IMR-90 (cell line): Measurements from ENCODE around the gene HSPB7. TPM values are rescaled to one million over a fixed set of nuclear protein-coding genes. Genes with fewer than 3 reads are reported as not detected.

Experiments
- ATAC-seq: fragments of 200-7000 bp; cut with Tn5 transposase; 2 replicates; pipeline ENCODE4 v1.9.1; 2020; ENCODE audit warnings: low read depth, mild to moderate bottlenecking, moderate library complexity
- BruUV-seq: library from RNA; stranded (reverse); fragments of 400-500 nt; replicated peaks from 2 replicates; lab custom pipeline; 2021; lab: Mats Ljungman, UMichigan
- CTCF ChIA-PET: fragments of 300-600 bp; formaldehyde crosslinking; extraction: SDS; loops from one replicate; lab custom pipeline; 2021; ENCODE audit warnings: antibody characterized with exemption; lab: Yijun Ruan, JAX
- POLR2A ChIA-PET: fragments of 300-600 bp; sonication (Branson Sonifier 250); formaldehyde crosslinking; loops from one replicate; lab custom pipeline; 2022; ENCODE audit warnings: antibody characterized with exemption; ENCODE audit not compliant: unreplicated experiment; lab: Charles Lee
- DNase-seq: peaks from one replicate; pipeline ENCODE4 v3.0.0; 2013
- H2AFZ ChIP-seq: replicated peaks from 2 replicates; pipeline ENCODE3; 2013; ENCODE audit warnings: low read length, mild to moderate bottlenecking; ENCODE audit not compliant: poor library complexity
- H2AK5ac ChIP-seq: 2 replicates; pipeline ENCODE4 v1.6.1; 2013; ENCODE audit warnings: low read depth, low read length, inconsistent platforms
- H2AK9ac ChIP-seq: replicated peaks from 2 replicates; pipeline ENCODE3; 2013; ENCODE audit warnings: mild to moderate bottlenecking, low read depth, low read length, moderate library complexity; ENCODE audit not compliant: poor library complexity
- H2BK120ac ChIP-seq: 2 replicates; pipeline ENCODE4 v1.6.1; 2013; ENCODE audit warnings: low read depth, low read length, inconsistent platforms
- H2BK15ac ChIP-seq: 3 replicates; pipeline ENCODE4 v1.6.1; 2013; ENCODE audit warnings: low read depth, low read length, inconsistent platforms
- H2BK20ac ChIP-seq: 2 replicates; pipeline ENCODE4 v1.6.1; 2013; ENCODE audit warnings: low read depth, mild to moderate bottlenecking, inconsistent platforms, low read length, moderate library complexity
- H2BK5ac ChIP-seq: 2 replicates; pipeline ENCODE4 v1.6.1; 2013; ENCODE audit warnings: mild to moderate bottlenecking, low read depth, low read length, inconsistent platforms; ENCODE audit not compliant: poor library complexity, severe bottlenecking
- H3K14ac ChIP-seq: replicated peaks from 2 replicates; pipeline ENCODE4 v1.6.1; 2013; ENCODE audit warnings: low read depth, low read length, inconsistent platforms
- H3K18ac ChIP-seq: 2 replicates; pipeline ENCODE4 v1.6.1; 2013; ENCODE audit warnings: low read depth, low read length, control low read depth
- H3K23ac ChIP-seq: 2 replicates; pipeline ENCODE4 v1.6.1; 2013; ENCODE audit warnings: low read depth, low read length, inconsistent platforms
- H3K27ac ChIP-seq: 2 replicates; pipeline ENCODE4 v1.5.1; 2013; ENCODE audit warnings: mild to moderate bottlenecking, control low read depth, low read length; ENCODE audit not compliant: insufficient read depth
- H3K27me3 ChIP-seq: 2 replicates; pipeline ENCODE4 v1.6.1; 2013; ENCODE audit warnings: low read length; ENCODE audit not compliant: control insufficient read depth, insufficient read depth
- H3K36me3 ChIP-seq: 2 replicates; pipeline ENCODE4 v1.6.1; 2013; ENCODE audit warnings: low read length, mixed read lengths; ENCODE audit not compliant: control insufficient read depth, insufficient read depth
- H3K4ac ChIP-seq: 2 replicates; pipeline ENCODE4 v1.6.1; 2013; ENCODE audit warnings: low read depth, low read length, inconsistent platforms
- H3K4me1 ChIP-seq: 2 replicates; pipeline ENCODE4 v1.6.1; 2013; ENCODE audit warnings: low read length, mixed read lengths; ENCODE audit not compliant: control insufficient read depth, insufficient read depth
- H3K4me2 ChIP-seq: 2 replicates; pipeline ENCODE4 v1.6.1; 2013; ENCODE audit warnings: low read depth, mild to moderate bottlenecking, control low read depth, low read length, moderate library complexity
- H3K4me3 ChIP-seq: 2 replicates; pipeline ENCODE4 v1.5.1; 2013; ENCODE audit warnings: low read depth, mild to moderate bottlenecking, control low read depth, low read length, moderate library complexity; ENCODE audit not compliant: insufficient read depth
- H3K56ac ChIP-seq: 2 replicates; pipeline ENCODE4 v1.6.1; 2013; ENCODE audit warnings: low read length, inconsistent platforms; ENCODE audit not compliant: insufficient read depth; ENCODE audit errors: extremely low read depth
- H3K79me1 ChIP-seq, 2 experiments: 2 replicates each; pipeline ENCODE4 v1.6.1; 2013; ENCODE audit warnings: low read length in 2 of 2, inconsistent platforms in 1 of 2, low read depth in 1 of 2
- H3K9ac ChIP-seq: 2 replicates; pipeline ENCODE4 v1.6.1; 2013; ENCODE audit warnings: low read depth, low read length, control low read depth
- H3K9me1 ChIP-seq: 2 replicates; pipeline ENCODE4 v1.6.1; 2013; ENCODE audit warnings: low read length, inconsistent platforms; ENCODE audit not compliant: insufficient read depth
- H3K9me3 ChIP-seq: 2 replicates; pipeline ENCODE4 v1.6.1; 2013; ENCODE audit warnings: low read length; ENCODE audit not compliant: control insufficient read depth, insufficient read depth
- H4K20me1 ChIP-seq: 2 replicates; pipeline ENCODE4 v1.6.1; 2013; ENCODE audit warnings: low read length, inconsistent platforms; ENCODE audit not compliant: insufficient read depth
- H4K5ac ChIP-seq: 2 replicates; pipeline ENCODE4 v1.6.1; 2013; ENCODE audit warnings: mild to moderate bottlenecking, low read depth, low read length, control low read depth
- H4K8ac ChIP-seq, 2 experiments: 2 replicates each; pipeline ENCODE4 v1.6.1; 2013; ENCODE audit warnings: low read depth in 2 of 2, low read length in 2 of 2, control low read depth in 1 of 2, inconsistent platforms in 1 of 2
- H4K91ac ChIP-seq: 2 replicates; pipeline ENCODE4 v1.6.1; 2013; ENCODE audit warnings: low read depth, low read length, inconsistent platforms; ENCODE audit not compliant: insufficient read depth
- CHD1 ChIP-seq: IDR thresholded peaks from 2 replicates; pipeline ENCODE4 v1.6.1; 2012; ENCODE audit warnings: low read depth, low read length, improper control_type of control experiment
- MAFK ChIP-seq: IDR thresholded peaks from 2 replicates; pipeline ENCODE4 v1.6.1; 2012; ENCODE audit warnings: low read depth, low read length, improper control_type of control experiment
- NFE2L2 ChIP-seq: fragments of 150-350 bp; IDR thresholded peaks from 2 replicates; pipeline ENCODE4 v1.6.1; 2016; ENCODE audit warnings: low read depth, mild to moderate bottlenecking, low read length
- RCOR1 ChIP-seq: IDR thresholded peaks from 2 replicates; pipeline ENCODE4 v1.6.1; 2012; ENCODE audit warnings: mild to moderate bottlenecking, low read length, improper control_type of control experiment; ENCODE audit not compliant: insufficient replicate concordance
- SMC3 ChIP-seq: fragments of 150-350 bp; IDR thresholded peaks from 2 replicates; pipeline ENCODE4 v1.6.1; 2016; ENCODE audit warnings: low read depth, mild to moderate bottlenecking, antibody characterized with exemption, low read length, moderate library complexity
- WGBS, 2 experiments: methylation state at CpG; one replicate each; pipeline versions ENCODE4 v1.1.5 to v1.1.7; 2013; ENCODE audit warnings: missing lambda C conversion rate in 2 of 2; ENCODE audit not compliant: insufficient read length in 1 of 2; ENCODE audit errors: extremely low coverage in 2 of 2; 5-methylcytosine and 5-hydroxymethylcytosine counted together
- dilution Hi-C: fragments of 300-500 bp; cut with HindIII; formaldehyde crosslinking; loops from one replicate; pipeline ENCODE4 v1.14.3; 2018; ENCODE audit warnings: low sequenced_read_pairs; ENCODE audit not compliant: unreplicated experiment
- in situ Hi-C: fragments of 300-500 bp; cut with MboI; formaldehyde crosslinking; loops from 3 replicates; pipeline ENCODE4 v1.14.3; 2019; ENCODE audit warnings: low sequenced_read_pairs, inconsistent platforms, mixed read lengths
- intact Hi-C: fragments of 100-400 bp; cut with micrococcal nuclease; formaldehyde crosslinking; loops from 2 replicates; pipeline ENCODE4 v1.10.0; 2022
- polyA plus RNA-seq, 3 experiments: library from polyadenylated mRNA; depleted of rRNA; stranded (reverse); fragments of >200 nt; gene quantifications; 2 replicates each; pipeline ENCODE4 v1.2.3, GENCODE V29; 2012; ENCODE audit warnings: low replicate concordance in 1 of 3
- total RNA-seq: library from RNA; depleted of rRNA; stranded (reverse); fragments of >200 nt; gene quantifications from 2 replicates; pipeline ENCODE4 v1.2.3, GENCODE V29; 2012

HSPB7 gene
- total and polyA plus RNA-seq, 2 of the 4 experiments (the other 2 are of a cell fraction): 0.54 to 3.0 TPM

DNA sequence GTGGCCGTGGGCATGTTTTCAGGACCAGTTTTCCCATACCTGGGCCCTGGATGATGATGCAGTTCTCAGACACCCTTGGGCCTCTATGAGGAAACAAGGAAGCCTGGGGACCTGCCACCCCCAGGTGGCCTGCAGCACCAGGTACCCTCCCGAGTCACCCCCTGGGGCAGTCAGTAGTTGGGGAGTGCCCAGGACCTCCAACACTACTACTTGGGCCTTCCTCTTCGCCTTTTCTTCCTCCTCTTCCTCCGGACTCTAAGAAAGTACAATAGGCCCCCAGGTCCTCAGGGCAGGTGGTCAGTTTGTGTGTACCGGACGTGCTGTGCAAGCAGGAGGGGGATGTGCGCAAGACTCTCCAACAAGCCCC lies 25.7 kb downstream of the HSPB7 start:
- Histone ChIP-seq H3K14ac (no peak overlapping the region), H3K4me2 (no peak overlapping the region), H3K27ac (no peak overlapping the region), H3K56ac (no peak overlapping the region), H4K91ac (no peak overlapping the region), H2BK15ac (no peak overlapping the region), H2BK120ac (no peak overlapping the region), H3K9ac (no peak overlapping the region), H2AFZ (no peak overlapping the region), H3K36me3 (no peaks in the 10 kb centered on the region), H3K18ac (no peak overlapping the region), H2BK5ac (no peak overlapping the region), H2AK5ac (0 out of 2 replicates have a peak overlapping the region, but pooled peaks have one; percentile 16), H3K9me1 (no peaks in the 10 kb centered on the region), H4K20me1 (no peaks in the 10 kb centered on the region), H3K9me3 (no peaks in the 10 kb centered on the region), H2BK20ac (no peak overlapping the region), H3K23ac (no peak overlapping the region), H3K4me1 (peaks cover 2% of the 10 kb centered on the region; the same call in 1 of the 2 replicates), H2AK9ac (no peak overlapping the region), H3K27me3 (no peaks in the 10 kb centered on the region; the same call in 1 of the 2 replicates), H3K4me3 (no peak overlapping the region), H4K8ac (no peak overlapping the region), H3K4ac (no peak overlapping the region), H4K5ac (no peak overlapping the region), H3K79me1 (no peaks in the 10 kb centered on the region)
- WGBS, 2 experiments: 100% methylated on average over 1 of the region's 7 CpGs; no CpG with 5 or more reads in 1 of the 2 experiments
- no TSS peak for BruUV-seq
- DNase-seq (no peak), ATAC-seq (no peak)
- dilution Hi-C loops: no loop called here
- CTCF ChIA-PET: no interaction called here
- in situ Hi-C loops: loop anchor here (10.0 kb wide), 1 partner anchor 57 kb away; no protein-coding TSS in a partner anchor
- POLR2A ChIA-PET: no interaction called here
- TF ChIP-seq NFE2L2 (no peak), RCOR1 (no peak), SMC3 (no peak), CHD1 (no peak), MAFK (no peak)
- intact Hi-C loops: no loop called here
